ENCODE results near the gene MCCD1.

MCCD1 gene

GRCh38 chr6:31574106-31575061 is 45.6 kb downstream of the MCCD1 start:
- H3K4me3 ChIP-seq (ENCODE audit: low read depth, low read length): no peak overlapping the region
- DNase-seq (ENCODE audit: low read depth): no peak
- TF ChIP-seq CTCF (IDR thresholded peaks at IDR 0.05; ENCODE audit: control insufficient read depth, extremely low read depth, insufficient read depth): no peak

DNA sequence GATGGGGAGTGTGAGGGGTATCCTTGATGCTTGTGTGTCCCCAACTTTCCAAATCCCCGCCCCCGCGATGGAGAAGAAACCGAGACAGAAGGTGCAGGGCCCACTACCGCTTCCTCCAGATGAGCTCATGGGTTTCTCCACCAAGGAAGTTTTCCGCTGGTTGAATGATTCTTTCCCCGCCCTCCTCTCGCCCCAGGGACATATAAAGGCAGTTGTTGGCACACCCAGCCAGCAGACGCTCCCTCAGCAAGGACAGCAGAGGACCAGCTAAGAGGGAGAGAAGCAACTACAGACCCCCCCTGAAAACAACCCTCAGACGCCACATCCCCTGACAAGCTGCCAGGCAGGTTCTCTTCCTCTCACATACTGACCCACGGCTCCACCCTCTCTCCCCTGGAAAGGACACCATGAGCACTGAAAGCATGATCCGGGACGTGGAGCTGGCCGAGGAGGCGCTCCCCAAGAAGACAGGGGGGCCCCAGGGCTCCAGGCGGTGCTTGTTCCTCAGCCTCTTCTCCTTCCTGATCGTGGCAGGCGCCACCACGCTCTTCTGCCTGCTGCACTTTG is 46.7 kb downstream of the MCCD1 start, which contains the start of gene TNF:
TSS of gene TNF (plus strand) at position 231 of the 567 bp plus-strand sequence. CDS start at position 408, 177 bp downstream.
- no peak within 1 kb of the TSS for H3K4me3 ChIP-seq (ENCODE audit: low read depth, low read length)
- DNase-seq (ENCODE audit: low read depth): no peak
- TF ChIP-seq CTCF (IDR thresholded peaks at IDR 0.05; ENCODE audit: control insufficient read depth, extremely low read depth, insufficient read depth): no peak

GRCh38 chr6:31575952-31576685 is 47.4 kb downstream of the MCCD1 start:
- no peak overlapping the region for H3K4me3 ChIP-seq (ENCODE audit: low read depth, low read length)

GRCh38 chr6:31576897-31577578 is 48.3 kb downstream of the MCCD1 start:
- H3K4me3 ChIP-seq (ENCODE audit: low read depth, low read length): no peak overlapping the region
- TF ChIP-seq CTCF (IDR thresholded peaks at IDR 0.05; ENCODE audit: control insufficient read depth, extremely low read depth, insufficient read depth): no peak
- DNase-seq (ENCODE audit: low read depth): no peak

More at GRCh38 chr6:31575952-31576685, 47.4 kb downstream of the MCCD1 start:
- no peak for TF ChIP-seq CTCF (IDR thresholded peaks at IDR 0.05; ENCODE audit: control insufficient read depth, extremely low read depth, insufficient read depth)
- no peak for DNase-seq (ENCODE audit: low read depth)

DNA sequence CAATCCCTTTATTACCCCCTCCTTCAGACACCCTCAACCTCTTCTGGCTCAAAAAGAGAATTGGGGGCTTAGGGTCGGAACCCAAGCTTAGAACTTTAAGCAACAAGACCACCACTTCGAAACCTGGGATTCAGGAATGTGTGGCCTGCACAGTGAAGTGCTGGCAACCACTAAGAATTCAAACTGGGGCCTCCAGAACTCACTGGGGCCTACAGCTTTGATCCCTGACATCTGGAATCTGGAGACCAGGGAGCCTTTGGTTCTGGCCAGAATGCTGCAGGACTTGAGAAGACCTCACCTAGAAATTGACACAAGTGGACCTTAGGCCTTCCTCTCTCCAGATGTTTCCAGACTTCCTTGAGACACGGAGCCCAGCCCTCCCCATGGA is 48.8 kb downstream of the MCCD1 start:
- no peak overlapping the region for H3K4me3 ChIP-seq (ENCODE audit: low read depth, low read length)
- TF ChIP-seq CTCF (IDR thresholded peaks at IDR 0.05; ENCODE audit: control insufficient read depth, extremely low read depth, insufficient read depth): no peak
- no peak for DNase-seq (ENCODE audit: low read depth)
